ENCODE measurements around the gene IQCC.

Gene IQCC

DNA sequence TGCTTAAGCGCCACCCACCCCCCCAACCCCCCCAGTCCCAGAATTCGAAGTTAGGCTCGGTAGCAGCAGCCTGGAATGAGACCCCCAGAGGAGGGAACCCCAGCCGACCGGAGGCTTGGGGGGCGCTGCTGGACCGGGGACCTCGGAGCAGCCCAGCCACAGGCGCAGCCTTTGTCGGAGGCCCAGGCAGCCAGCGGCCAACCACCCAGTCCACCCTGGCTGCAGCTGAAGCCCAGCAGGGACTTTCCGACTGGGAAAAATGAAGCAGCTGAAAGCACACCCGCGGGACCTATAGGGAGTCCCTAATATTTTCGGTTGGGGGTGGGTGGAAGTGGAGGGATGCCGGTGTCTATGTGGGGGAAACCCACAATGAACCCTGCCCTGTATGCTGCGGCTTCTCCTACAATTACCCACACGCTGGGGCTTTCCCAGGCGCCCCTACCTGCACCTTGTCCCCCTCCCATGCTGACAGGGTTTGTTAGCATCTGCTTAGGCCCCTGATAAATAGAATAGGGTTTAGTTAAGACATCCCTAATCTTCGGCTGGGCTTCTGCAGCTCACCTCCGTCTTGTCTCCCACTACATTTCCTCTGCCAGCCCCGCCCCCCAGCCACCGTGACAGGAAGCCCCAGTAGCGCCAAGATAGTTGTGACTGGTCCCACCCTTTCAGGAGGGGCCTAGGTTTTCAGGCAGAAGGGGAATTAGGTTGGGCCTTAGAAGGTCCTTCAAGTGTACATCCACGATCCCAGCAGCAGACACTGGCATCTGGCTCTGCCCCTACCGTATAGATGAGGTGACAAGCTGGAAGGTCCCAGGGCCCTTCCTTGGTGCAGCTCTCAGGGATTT, 4.2 kb upstream of the IQCC start:
- Histone ChIP-seq H3K9ac (ENCODE audit: low read length in 5 of 5) (peak overlapping the region in 3 of 5 donors; percentile 64 to 68 (median 67)), H3K27ac (ENCODE audit: low read depth, low read length) (peak overlapping the region; percentile 62), H3K4me3 (ENCODE audit: low read depth in 1 of 5, low read length in 5 of 5) (peak overlapping the region; percentile 67 to 83 (median 77)), H3K36me3 (ENCODE audit: control insufficient read depth in 5 of 5, insufficient read depth in 5 of 5, low read length in 5 of 5) (peaks cover 5 to 25% (median 20%) of the 10 kb centered on the region in 5 donors), H3K4me1 (ENCODE audit: control insufficient read depth in 5 of 5, insufficient read depth in 5 of 5, low read length in 5 of 5) (peaks cover 0 to 45% (median 43%) of the 10 kb centered on the region in 5 donors), H3K27me3 (ENCODE audit: control insufficient read depth in 5 of 5, insufficient read depth in 4 of 5, low read length in 5 of 5) (peaks cover 0 to 2% (median 0%) of the 10 kb centered on the region in 5 donors), H3K9me3 (ENCODE audit: control insufficient read depth in 5 of 5, low read length in 5 of 5) (no peaks in the 10 kb centered on the region)

DNA sequence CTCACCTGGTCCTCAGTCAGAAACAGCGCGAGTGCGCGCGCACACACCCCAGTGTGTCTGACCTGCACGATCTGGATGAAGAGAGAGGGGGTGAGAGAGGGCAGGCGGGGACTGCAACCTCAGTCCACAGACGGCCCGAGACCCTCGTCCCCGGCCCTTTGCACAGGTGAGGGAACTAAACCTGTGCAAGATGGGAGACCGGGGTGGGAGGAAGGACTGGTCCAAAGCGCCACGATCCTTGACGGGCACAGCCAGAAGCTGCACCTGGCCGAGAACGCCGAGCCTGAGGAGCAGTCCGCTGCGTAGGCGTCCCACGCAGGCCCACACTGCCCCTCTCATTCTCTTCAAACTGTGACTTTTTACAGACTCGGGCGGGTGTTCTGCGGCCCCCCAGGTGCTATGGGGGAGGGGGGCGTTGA, 519 bp upstream of the IQCC start:
- peaks cover 6 to 46% (median 38%) of the 10 kb centered on the region in 5 donors for H3K4me1 ChIP-seq (ENCODE audit: control insufficient read depth in 5 of 5, insufficient read depth in 5 of 5, low read length in 5 of 5)
- H3K27me3 ChIP-seq (ENCODE audit: control insufficient read depth in 5 of 5, insufficient read depth in 4 of 5, low read length in 5 of 5), result peaks cover 0 to 2% (median 0%) of the 10 kb centered on the region in 5 donors
- peak overlapping the region in 4 of 5 donors; percentile 58 to 93 (median 82) for H3K9ac ChIP-seq (ENCODE audit: low read length in 5 of 5)
- peak overlapping the region; percentile 10 for H3K27ac ChIP-seq (ENCODE audit: low read depth, low read length)
- H3K4me3 ChIP-seq (ENCODE audit: low read depth in 1 of 5, low read length in 5 of 5), result peak overlapping the region; percentile 65 to 87 (median 77)
- H3K36me3 ChIP-seq (ENCODE audit: control insufficient read depth in 5 of 5, insufficient read depth in 5 of 5, low read length in 5 of 5), result no peaks in the 10 kb centered on the region
- H3K9me3 ChIP-seq (ENCODE audit: control insufficient read depth in 5 of 5, low read length in 5 of 5), result no peaks in the 10 kb centered on the region

DNA sequence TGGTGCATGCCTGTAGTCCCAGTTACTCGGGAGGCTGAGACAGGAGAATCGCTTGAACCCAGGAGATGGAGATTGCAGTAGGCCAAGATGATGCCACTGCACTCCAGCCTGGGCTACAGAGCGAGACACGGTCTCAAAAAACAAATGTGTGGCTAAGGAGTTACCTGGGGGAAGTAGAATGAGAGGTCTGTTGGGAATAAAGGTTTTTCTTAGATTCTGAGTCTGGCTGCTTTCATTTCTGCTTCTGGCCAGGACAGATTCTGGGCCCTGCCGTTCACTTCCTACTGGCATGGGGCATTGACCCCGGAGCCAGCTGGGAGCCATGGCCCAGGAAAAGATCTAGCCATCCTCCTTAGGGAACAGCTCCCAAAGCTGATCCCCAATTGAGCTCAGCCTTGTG, 3.0 kb downstream of the IQCC start:
- no peaks in the 10 kb centered on the region for H3K27me3 ChIP-seq (ENCODE audit: control insufficient read depth in 5 of 5, insufficient read depth in 4 of 5, low read length in 5 of 5)
- peaks cover 0 to 10% (median 3%) of the 10 kb centered on the region in 5 donors for H3K36me3 ChIP-seq (ENCODE audit: control insufficient read depth in 5 of 5, insufficient read depth in 5 of 5, low read length in 5 of 5)
- peaks cover 6 to 26% (median 18%) of the 10 kb centered on the region in 5 donors for H3K4me1 ChIP-seq (ENCODE audit: control insufficient read depth in 5 of 5, insufficient read depth in 5 of 5, low read length in 5 of 5)
- no peak overlapping the region for H3K27ac ChIP-seq (ENCODE audit: low read depth, low read length)
- H3K9me3 ChIP-seq (ENCODE audit: control insufficient read depth in 5 of 5, low read length in 5 of 5), result no peaks in the 10 kb centered on the region
- H3K4me3 ChIP-seq (ENCODE audit: low read depth in 1 of 5, low read length in 5 of 5), result no peak overlapping the region
- H3K9ac ChIP-seq (ENCODE audit: low read length in 5 of 5), result no peak overlapping the region

DNA sequence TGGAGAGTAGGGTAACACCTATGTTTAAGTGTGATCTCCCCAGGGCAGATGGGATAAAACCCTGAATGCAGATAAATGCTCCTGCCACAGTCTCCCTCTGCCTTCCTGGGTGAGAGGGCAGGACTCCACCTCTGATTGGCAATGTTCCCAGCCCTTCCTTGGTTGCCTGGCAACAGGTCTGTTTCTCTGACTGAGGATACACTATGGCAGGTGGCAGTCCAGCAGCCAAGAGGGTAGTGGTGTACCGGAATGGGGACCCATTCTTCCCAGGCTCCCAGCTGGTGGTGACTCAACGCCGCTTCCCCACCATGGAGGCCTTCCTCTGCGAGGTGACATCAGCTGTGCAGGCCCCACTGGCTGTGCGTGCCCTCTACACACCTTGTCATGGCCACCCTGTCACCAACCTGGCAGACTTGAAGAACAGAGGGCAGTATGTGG, 3.4 kb downstream of the IQCC start, which contains the start of gene DCDC2B:
Gene DCDC2B, plus strand, starts transcription at position 199 of the 438 bp plus-strand sequence. Its CDS starts 5 bp downstream, at position 204.
- H3K36me3 ChIP-seq (ENCODE audit: control insufficient read depth in 5 of 5, insufficient read depth in 5 of 5, low read length in 5 of 5), result peaks cover 0 to 10% (median 5%) of the 10 kb centered on the region in 5 donors
- no peaks in the 10 kb centered on the region for H3K27me3 ChIP-seq (ENCODE audit: control insufficient read depth in 5 of 5, insufficient read depth in 4 of 5, low read length in 5 of 5)
- H3K9ac ChIP-seq (ENCODE audit: low read length in 5 of 5), result no peak within 1 kb of the TSS
- H3K27ac ChIP-seq (ENCODE audit: low read depth, low read length), result no peak within 1 kb of the TSS
- H3K4me1 ChIP-seq (ENCODE audit: control insufficient read depth in 5 of 5, insufficient read depth in 5 of 5, low read length in 5 of 5), result peaks cover 6 to 26% (median 18%) of the 10 kb centered on the region in 5 donors
- H3K9me3 ChIP-seq (ENCODE audit: control insufficient read depth in 5 of 5, low read length in 5 of 5), result no peaks in the 10 kb centered on the region
- H3K4me3 ChIP-seq (ENCODE audit: low read depth in 1 of 5, low read length in 5 of 5), result no peak within 1 kb of the TSS

DNA sequence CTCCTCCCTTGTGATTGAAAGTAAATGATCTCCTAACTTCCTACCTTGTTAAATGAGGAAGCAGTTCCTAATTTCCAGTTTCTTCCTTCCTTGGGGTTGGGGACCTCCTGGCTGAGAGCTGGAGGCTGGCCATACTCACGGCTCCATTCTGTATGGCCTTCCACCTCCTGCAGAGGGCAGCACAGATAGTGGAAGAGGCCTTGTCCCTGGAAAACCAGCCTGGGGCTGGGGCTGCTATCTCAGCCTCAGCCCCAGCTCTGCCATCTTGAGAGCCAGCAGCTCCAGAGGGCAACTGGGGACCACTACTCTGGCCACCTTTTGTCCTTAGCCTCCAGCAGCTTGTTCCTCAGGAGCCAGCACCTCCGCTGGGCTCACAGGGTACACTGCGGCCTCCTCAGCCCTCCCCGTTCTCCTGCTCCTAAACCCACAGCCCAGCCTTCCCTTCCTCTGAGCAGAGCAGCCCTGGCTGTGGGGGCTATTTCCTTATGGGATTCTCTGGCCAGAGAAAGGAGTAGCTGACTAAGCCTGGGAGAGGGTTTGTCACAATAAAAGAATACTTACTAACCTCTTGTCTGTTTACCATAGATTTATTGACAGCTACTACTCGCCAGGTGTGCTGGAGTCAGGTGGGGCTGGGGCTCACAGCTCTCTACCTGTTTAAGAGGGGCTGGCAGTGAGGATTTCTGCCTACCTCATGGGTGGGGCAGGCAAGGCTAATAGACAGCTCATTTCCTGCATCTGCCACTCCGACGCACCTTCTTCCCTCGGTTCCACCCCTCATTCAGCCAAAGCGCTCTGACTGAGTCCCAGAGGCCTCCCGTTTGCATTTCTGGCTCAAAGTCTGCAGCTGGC, 10.4 kb downstream of the IQCC start:
- Histone ChIP-seq H3K4me3 (ENCODE audit: low read depth in 1 of 5, low read length in 5 of 5) (no peak overlapping the region), H3K9me3 (ENCODE audit: control insufficient read depth in 5 of 5, low read length in 5 of 5) (no peaks in the 10 kb centered on the region), H3K27ac (ENCODE audit: low read depth, low read length) (peak overlapping the region; percentile 11), H3K36me3 (ENCODE audit: control insufficient read depth in 5 of 5, insufficient read depth in 5 of 5, low read length in 5 of 5) (peaks cover 0 to 62% (median 45%) of the 10 kb centered on the region in 5 donors), H3K4me1 (ENCODE audit: control insufficient read depth in 5 of 5, insufficient read depth in 5 of 5, low read length in 5 of 5) (peaks cover 0 to 8% (median 3%) of the 10 kb centered on the region in 5 donors), H3K27me3 (ENCODE audit: control insufficient read depth in 5 of 5, insufficient read depth in 4 of 5, low read length in 5 of 5) (no peaks in the 10 kb centered on the region), H3K9ac (ENCODE audit: low read length in 5 of 5) (peak overlapping the region in 2 of 5 donors; percentile 9 to 26)

DNA sequence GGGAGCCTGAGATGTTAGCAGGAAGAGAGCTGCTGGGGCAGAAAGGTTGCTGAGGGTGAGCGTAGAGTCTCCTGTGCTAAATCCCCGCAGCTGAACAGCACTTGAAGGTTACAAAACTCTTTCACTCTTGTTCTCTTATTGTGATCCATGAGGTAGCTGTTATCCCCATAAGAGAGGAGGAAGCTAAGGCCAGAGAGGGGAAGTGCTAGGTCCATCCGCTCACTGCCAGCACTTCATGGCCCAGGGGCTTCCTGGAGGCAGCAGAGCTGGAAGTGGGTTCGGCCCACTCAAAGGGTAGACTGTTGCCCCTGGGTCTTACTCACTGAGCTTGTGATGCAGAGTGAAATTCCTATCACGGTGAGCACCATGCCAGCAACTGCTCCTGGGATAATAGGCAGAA, 11.1 kb downstream of the IQCC start:
- no peak overlapping the region for H3K27ac ChIP-seq (ENCODE audit: low read depth, low read length)
- H3K36me3 ChIP-seq (ENCODE audit: control insufficient read depth in 5 of 5, insufficient read depth in 5 of 5, low read length in 5 of 5), result peaks cover 0 to 62% (median 45%) of the 10 kb centered on the region in 5 donors

DNA sequence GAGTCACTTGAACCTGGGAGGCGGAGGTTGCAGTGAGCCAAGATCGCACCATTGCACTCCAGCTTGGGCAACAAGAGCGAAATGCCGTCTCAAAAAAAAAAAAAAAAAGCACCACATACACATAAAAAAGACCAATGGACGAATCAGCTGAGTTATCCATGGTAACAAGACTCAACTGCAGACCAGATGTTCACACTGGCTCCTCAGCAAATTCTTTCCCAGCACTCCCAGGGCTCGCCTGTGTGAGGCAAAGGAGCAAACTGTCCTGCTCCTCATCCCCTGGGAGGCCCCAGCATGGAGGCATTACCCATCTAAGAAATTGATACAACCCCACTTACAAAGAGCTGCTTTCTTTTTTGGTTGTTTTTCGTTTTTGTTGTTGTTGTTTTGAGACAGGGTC, 13.6 kb downstream of the IQCC start:
- Histone ChIP-seq H3K9ac (ENCODE audit: low read length in 5 of 5) (no peak overlapping the region), H3K9me3 (ENCODE audit: control insufficient read depth in 5 of 5, low read length in 5 of 5) (no peaks in the 10 kb centered on the region), H3K27ac (ENCODE audit: low read depth, low read length) (no peak overlapping the region), H3K27me3 (ENCODE audit: control insufficient read depth in 5 of 5, insufficient read depth in 4 of 5, low read length in 5 of 5) (no peaks in the 10 kb centered on the region), H3K4me1 (ENCODE audit: control insufficient read depth in 5 of 5, insufficient read depth in 5 of 5, low read length in 5 of 5) (peaks cover 7 to 31% (median 25%) of the 10 kb centered on the region in 5 donors), H3K4me3 (ENCODE audit: low read depth in 1 of 5, low read length in 5 of 5) (no peak overlapping the region), H3K36me3 (ENCODE audit: control insufficient read depth in 5 of 5, insufficient read depth in 5 of 5, low read length in 5 of 5) (peaks cover 0 to 54% (median 42%) of the 10 kb centered on the region in 5 donors)

More for the DNA sequence above, 11.1 kb downstream of the IQCC start:
- H3K4me1 ChIP-seq (ENCODE audit: control insufficient read depth in 5 of 5, insufficient read depth in 5 of 5, low read length in 5 of 5), result peaks cover 3 to 15% (median 11%) of the 10 kb centered on the region in 5 donors
- H3K9me3 ChIP-seq (ENCODE audit: control insufficient read depth in 5 of 5, low read length in 5 of 5), result no peaks in the 10 kb centered on the region
- H3K9ac ChIP-seq (ENCODE audit: low read length in 5 of 5), result no peak overlapping the region
- no peaks in the 10 kb centered on the region for H3K27me3 ChIP-seq (ENCODE audit: control insufficient read depth in 5 of 5, insufficient read depth in 4 of 5, low read length in 5 of 5)
- no peak overlapping the region for H3K4me3 ChIP-seq (ENCODE audit: low read depth in 1 of 5, low read length in 5 of 5)

DNA sequence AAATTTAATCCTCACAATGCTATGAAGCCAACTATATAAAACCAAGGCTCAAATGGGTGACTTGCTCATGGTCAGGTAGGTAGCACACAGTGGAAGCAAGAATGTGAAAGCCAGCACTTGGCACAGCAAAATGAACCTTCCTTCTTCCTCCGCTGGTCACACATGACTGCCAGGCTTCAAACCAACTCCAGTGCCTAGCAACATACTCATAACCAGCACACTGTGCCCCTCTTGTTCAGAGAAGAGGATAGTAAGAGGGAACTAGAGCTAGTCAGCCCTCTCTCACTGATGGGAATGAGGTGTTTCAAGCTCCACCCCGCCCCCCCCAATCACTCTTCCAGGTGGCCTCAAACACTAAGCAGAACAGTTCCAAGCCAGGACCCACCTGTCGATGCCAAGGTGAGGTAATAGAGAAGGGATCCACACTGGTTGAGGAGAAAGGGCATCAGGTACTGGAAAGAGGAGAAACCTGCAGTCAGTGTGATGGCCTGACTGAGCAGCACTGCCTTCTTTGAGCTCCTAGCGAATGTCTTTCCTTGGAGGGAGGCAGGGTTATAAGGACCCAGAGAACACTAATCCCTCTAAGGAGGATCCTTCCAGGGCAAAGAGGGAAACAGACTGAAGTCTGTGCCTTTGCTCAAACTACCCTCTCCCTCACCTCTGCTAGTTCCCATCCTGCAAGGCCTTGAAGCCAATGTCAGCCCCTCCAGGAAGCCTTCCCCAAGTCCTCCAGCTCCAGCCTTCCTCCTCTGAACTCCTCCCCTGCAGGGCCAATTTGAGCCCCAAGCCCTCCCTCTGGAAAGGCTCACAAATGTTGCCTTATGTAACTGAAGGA, 15.5 kb downstream of the IQCC start:
- Histone ChIP-seq H3K27ac (ENCODE audit: low read depth, low read length) (peak overlapping the region; percentile 97), H3K9me3 (ENCODE audit: control insufficient read depth in 5 of 5, low read length in 5 of 5) (no peaks in the 10 kb centered on the region), H3K36me3 (ENCODE audit: control insufficient read depth in 5 of 5, insufficient read depth in 5 of 5, low read length in 5 of 5) (peaks cover 0 to 51% (median 38%) of the 10 kb centered on the region in 5 donors), H3K9ac (ENCODE audit: low read length in 5 of 5) (peak overlapping the region in 4 of 5 donors; percentile 74 to 98 (median 92)), H3K4me1 (ENCODE audit: control insufficient read depth in 5 of 5, insufficient read depth in 5 of 5, low read length in 5 of 5) (peaks cover 7 to 32% (median 28%) of the 10 kb centered on the region in 5 donors), H3K4me3 (ENCODE audit: low read depth in 1 of 5, low read length in 5 of 5) (peak overlapping the region; percentile 88 to 98 (median 93)), H3K27me3 (ENCODE audit: control insufficient read depth in 5 of 5, insufficient read depth in 4 of 5, low read length in 5 of 5) (no peaks in the 10 kb centered on the region)

DNA sequence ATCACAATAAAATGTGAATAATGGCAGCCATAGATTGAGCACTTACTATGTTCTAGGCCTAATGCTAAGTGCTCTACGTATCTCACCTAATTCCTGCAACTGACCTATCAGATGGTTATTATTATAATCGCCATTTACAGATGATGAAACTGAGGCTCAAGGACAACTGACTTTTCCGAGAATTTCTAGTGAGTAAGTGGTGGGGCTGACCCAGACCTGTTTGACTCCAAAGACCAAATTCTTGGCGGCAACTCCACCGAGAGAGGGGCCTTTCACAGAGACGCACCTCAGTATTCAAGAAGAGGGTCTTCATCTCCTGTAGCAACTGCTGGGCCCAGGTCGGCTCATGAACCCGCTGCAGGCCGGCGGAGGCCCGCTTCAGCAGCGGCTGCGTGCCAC, 16.1 kb downstream of the IQCC start:
- Histone ChIP-seq H3K9me3 (ENCODE audit: control insufficient read depth in 5 of 5, low read length in 5 of 5) (no peaks in the 10 kb centered on the region), H3K36me3 (ENCODE audit: control insufficient read depth in 5 of 5, insufficient read depth in 5 of 5, low read length in 5 of 5) (peaks cover 0 to 51% (median 37%) of the 10 kb centered on the region in 5 donors), H3K4me1 (ENCODE audit: control insufficient read depth in 5 of 5, insufficient read depth in 5 of 5, low read length in 5 of 5) (peaks cover 7 to 32% (median 28%) of the 10 kb centered on the region in 5 donors), H3K4me3 (ENCODE audit: low read depth in 1 of 5, low read length in 5 of 5) (peak overlapping the region; percentile 88 to 98 (median 93)), H3K27ac (ENCODE audit: low read depth, low read length) (peak overlapping the region; percentile 97), H3K9ac (ENCODE audit: low read length in 5 of 5) (peak overlapping the region in 4 of 5 donors; percentile 74 to 98 (median 92)), H3K27me3 (ENCODE audit: control insufficient read depth in 5 of 5, insufficient read depth in 4 of 5, low read length in 5 of 5) (no peaks in the 10 kb centered on the region)

All from subcutaneous abdominal adipose tissue (tissue), 5 donors.